Measurements from ENCODE around the gene HCCS. TPM values are rescaled to one million over a fixed set of nuclear protein-coding genes. Genes with fewer than 3 reads are reported as not detected.
A peak's percentile ranks its signal among the peaks of the same experiment; 100 is the strongest.

Gene HCCS
- polyA plus RNA-seq, 1 experiment = 32.3 TPM

DNA sequence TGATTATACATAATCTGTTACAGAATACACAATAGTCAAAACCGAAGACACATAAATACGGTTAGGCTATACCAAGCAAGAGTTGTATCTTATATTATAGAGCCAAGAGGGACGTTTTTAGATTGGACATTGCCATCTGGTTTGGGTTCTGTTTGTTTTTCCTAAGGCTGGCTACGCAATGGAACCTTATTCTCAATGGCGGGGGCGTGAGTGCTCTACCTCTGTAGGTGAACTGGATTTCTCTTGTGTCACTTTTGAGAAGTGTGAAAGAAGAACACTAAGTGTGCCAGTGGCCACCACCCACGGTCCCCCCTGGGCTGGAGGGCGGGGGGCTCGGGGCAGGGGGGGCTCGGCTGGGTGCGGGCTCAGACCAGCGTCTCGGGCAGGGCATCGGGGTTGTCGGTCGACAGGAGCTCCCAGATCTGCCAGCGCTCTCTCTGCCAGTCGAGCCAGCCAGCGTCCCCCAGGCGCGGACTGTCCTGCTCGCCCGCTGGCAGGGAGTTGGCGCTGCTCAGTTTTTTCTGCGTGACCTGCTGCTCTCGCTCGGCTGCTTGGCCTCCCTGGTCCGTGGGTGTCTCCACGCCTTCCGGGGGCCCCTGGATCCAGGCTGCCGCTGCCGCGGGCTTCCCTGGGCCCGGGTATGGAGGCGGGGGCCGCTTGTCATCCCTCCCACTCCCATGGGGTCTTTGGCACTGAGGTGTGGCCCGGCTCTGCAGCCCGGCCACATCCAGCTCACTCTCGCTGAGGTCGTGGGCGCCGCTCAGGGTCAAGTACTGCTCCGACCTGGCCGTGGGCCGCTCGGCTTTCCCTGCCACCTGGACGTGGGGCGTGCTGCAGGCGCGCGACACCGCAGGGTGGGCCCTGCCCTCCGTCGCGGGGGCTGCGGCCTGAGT is 27.6 kb downstream of the HCCS start:
- CTCF ChIA-PET = interaction anchor here (0.6 to 4.9 kb wide), 5 partner anchors 9 to 949 kb away, joined by 3 to 65 read pairs (median 4); no protein-coding TSS in a partner anchor

DNA sequence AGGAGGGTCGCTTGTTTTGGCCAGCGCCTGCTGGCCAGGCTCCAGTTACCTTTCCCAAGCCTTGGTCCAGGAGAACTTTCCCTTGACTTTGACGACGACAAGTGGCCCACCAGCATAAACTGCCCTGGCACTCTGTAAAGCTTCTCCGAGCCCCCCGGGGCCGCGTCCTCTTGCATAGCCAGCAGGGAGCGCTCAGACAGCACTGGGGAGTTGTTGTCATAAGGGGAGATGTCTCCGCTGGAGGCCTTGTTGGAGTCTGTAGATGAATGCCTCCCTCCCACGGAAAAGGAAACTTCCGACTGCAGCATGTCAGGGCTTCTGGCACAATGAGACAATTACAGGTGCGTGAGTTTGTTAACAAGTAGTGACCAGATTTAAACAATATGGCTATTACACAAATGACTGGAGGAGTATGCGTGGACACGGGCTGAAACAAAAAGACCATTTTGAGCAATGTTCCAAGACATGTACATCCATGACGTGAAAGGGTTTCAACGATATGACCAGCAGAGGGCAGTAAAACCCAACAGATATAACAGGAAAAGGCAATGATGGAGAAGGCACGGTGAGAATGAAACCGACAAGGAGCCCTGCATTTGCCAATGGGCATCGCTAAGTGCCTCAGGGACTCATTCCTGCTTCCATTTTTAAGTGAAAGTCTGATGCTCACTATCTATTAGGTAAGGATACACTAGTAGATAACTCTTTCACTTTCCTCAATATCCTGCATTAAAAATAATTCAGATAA is 33.0 kb downstream of the HCCS start:
- Histone ChIP-seq H3K27ac (ENCODE audit: low read depth, low read length) (no peak overlapping the region), H3K27me3 (ENCODE audit: control insufficient read depth, insufficient read depth, low read length) (no peaks in the 10 kb centered on the region), H3K9me3 (ENCODE audit: control insufficient read depth, insufficient read depth, low read length) (no peaks in the 10 kb centered on the region), H3K4me3 (ENCODE audit: low read depth, low read length) (no peak overlapping the region)
- CTCF ChIA-PET = interaction anchor here (0.6 to 1.8 kb wide), 4 partner anchors 18 to 387 kb away, joined by 3 to 31 read pairs (median 3); no protein-coding TSS in a partner anchor
- POLR2A ChIA-PET = no interaction called here
- DNase-seq (ENCODE audit: low read depth, low spot score) = peak; percentile 53
- TF ChIP-seq, protein P1, sequence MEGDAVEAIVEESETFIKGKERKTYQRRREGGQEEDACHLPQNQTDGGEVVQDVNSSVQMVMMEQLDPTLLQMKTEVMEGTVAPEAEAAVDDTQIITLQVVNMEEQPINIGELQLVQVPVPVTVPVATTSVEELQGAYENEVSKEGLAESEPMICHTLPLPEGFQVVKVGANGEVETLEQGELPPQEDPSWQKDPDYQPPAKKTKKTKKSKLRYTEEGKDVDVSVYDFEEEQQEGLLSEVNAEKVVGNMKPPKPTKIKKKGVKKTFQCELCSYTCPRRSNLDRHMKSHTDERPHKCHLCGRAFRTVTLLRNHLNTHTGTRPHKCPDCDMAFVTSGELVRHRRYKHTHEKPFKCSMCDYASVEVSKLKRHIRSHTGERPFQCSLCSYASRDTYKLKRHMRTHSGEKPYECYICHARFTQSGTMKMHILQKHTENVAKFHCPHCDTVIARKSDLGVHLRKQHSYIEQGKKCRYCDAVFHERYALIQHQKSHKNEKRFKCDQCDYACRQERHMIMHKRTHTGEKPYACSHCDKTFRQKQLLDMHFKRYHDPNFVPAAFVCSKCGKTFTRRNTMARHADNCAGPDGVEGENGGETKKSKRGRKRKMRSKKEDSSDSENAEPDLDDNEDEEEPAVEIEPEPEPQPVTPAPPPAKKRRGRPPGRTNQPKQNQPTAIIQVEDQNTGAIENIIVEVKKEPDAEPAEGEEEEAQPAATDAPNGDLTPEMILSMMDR (IDR thresholded peaks at IDR 0.05; ENCODE audit: low read depth, low read length) = peak; percentile 52

More for the DNA sequence above, 27.6 kb downstream of the HCCS start:
- Histone ChIP-seq H3K27ac (ENCODE audit: low read depth, low read length) (no peak overlapping the region), H3K9me3 (ENCODE audit: control insufficient read depth, insufficient read depth, low read length) (no peaks in the 10 kb centered on the region), H3K27me3 (ENCODE audit: control insufficient read depth, insufficient read depth, low read length) (no peaks in the 10 kb centered on the region), H3K4me3 (ENCODE audit: low read depth, low read length) (no peak overlapping the region)
- DNase-seq (ENCODE audit: low read depth, low spot score) = no peak
- POLR2A ChIA-PET = no interaction called here
- TF ChIP-seq, protein P1 (IDR thresholded peaks at IDR 0.05; ENCODE audit: low read depth, low read length) = no peak

DNA sequence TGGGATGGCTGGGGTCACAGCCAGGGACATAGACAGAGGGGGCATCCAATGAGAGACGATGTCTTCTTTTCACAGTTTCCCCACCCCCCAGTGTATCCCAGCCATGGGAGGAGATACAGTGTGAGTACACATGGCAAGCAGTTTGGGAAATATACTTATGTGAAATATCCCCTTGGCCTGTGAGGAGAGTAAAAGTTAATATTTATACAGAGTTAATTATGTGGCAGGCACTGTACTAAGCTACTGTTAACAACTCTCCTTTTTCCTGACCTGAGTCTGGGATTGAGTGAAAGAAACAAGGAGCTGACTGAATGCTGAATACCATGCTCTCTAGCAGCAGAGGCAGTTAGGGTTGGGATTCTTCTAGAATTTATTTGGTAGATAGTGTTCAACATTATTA is 35.3 kb downstream of the HCCS start:
- CTCF ChIA-PET = interaction anchor here (2.8 kb wide), 1 partner anchor 385 kb away, joined by 21 read pairs; no protein-coding TSS in a partner anchor

DNA sequence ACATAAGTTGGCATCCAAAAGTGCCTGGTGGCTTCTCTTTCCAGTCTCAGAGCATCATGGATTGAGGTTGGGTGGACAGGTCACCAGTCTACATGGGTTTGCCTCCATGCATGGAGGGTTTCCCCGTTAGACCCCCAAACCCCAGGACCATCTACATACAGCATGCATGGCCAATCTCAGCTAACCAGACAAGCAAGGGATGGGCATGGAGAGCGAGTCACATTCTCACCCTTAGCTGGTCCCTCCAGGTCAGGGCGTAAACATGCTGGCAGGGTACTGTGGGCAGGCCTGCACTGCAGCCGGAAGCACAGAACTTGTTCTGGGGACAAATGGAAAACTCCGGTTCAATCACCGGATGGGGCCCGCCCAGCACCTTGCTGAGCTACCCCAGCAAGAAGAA is 37.3 kb downstream of the HCCS start:
- TF ChIP-seq, protein P1 (IDR thresholded peaks at IDR 0.05; ENCODE audit: low read depth, low read length) = no peak
- Histone ChIP-seq H3K9me3 (ENCODE audit: control insufficient read depth, insufficient read depth, low read length) (no peaks in the 10 kb centered on the region), H3K4me3 (ENCODE audit: low read depth, low read length) (no peak overlapping the region), H3K27ac (ENCODE audit: low read depth, low read length) (no peak overlapping the region), H3K27me3 (ENCODE audit: control insufficient read depth, insufficient read depth, low read length) (no peaks in the 10 kb centered on the region)
- DNase-seq (ENCODE audit: low read depth, low spot score) = no peak
- POLR2A ChIA-PET = no interaction called here
- CTCF ChIA-PET = interaction anchor here (1.6 kb wide), 1 partner anchor 383 kb away, joined by 9 read pairs; no protein-coding TSS in a partner anchor

More for the DNA sequence above, 35.3 kb downstream of the HCCS start:
- Histone ChIP-seq H3K27ac (ENCODE audit: low read depth, low read length) (no peak overlapping the region), H3K4me3 (ENCODE audit: low read depth, low read length) (no peak overlapping the region), H3K27me3 (ENCODE audit: control insufficient read depth, insufficient read depth, low read length) (no peaks in the 10 kb centered on the region), H3K9me3 (ENCODE audit: control insufficient read depth, insufficient read depth, low read length) (no peaks in the 10 kb centered on the region)
- POLR2A ChIA-PET = no interaction called here
- DNase-seq (ENCODE audit: low read depth, low spot score) = no peak
- TF ChIP-seq, protein P1 (IDR thresholded peaks at IDR 0.05; ENCODE audit: low read depth, low read length) = no peak
